Lower leg skin (tissue), 4 donors: ENCODE results near the gene KRT35. TPM values are rescaled to one million over a fixed set of nuclear protein-coding genes. Genes with fewer than 3 reads are reported as not detected.

ENCODE experiments used
- DNase-seq, 2 donors: peaks; one replicate each; pipeline ENCODE4 v3.0.0-alpha.2; 2019; ENCODE audit warnings: low spot score in 2 of 2
- H3K4me3 ChIP-seq: fragments of 200-600 bp; sonication (generic); 2 replicates; pipeline ENCODE4 v1.5.1; 2017; ENCODE audit warnings: mild to moderate bottlenecking, low read depth; ENCODE audit not compliant: poor library complexity, severe bottlenecking
- POLR2A ChIP-seq, 2 donors: fragments of 450-650 bp; IDR thresholded peaks; one replicate each; pipeline ENCODE4 v1.6.1; 2016 to 2017; ENCODE audit warnings: antibody characterized with exemption in 2 of 2, mild to moderate bottlenecking in 1 of 2, moderate library complexity in 1 of 2
- WGBS, 2 donors: methylation state at CpG; one replicate each; pipeline ENCODE4 v1.1.5; 2018; 5-methylcytosine and 5-hydroxymethylcytosine counted together
- intact Hi-C: fragments of 100-400 bp; cut with DNase I; formaldehyde crosslinking; loops from one replicate; pipeline ENCODE4 v1.15.0; 2023; ENCODE audit warnings: low total_unique reads
- total RNA-seq, 4 donors: library from RNA; depleted of rRNA; stranded (reverse); fragments of >200 nt; gene quantifications; one replicate each; pipeline ENCODE4 v1.1.0, GENCODE V29; 2016
- TF ChIP-seq, protein P1 (sequence below), 3 donors: fragments of 450-650 bp; IDR thresholded peaks; one replicate each; pipeline ENCODE4 v1.5.1; 2016; ENCODE audit warnings: antibody characterized with exemption in 3 of 3, mild to moderate bottlenecking in 3 of 3, moderate library complexity in 2 of 3

Gene KRT35
- total RNA-seq, 4 donors from 2014 or later = 0.84 TPM; not detected in 3

DNA sequence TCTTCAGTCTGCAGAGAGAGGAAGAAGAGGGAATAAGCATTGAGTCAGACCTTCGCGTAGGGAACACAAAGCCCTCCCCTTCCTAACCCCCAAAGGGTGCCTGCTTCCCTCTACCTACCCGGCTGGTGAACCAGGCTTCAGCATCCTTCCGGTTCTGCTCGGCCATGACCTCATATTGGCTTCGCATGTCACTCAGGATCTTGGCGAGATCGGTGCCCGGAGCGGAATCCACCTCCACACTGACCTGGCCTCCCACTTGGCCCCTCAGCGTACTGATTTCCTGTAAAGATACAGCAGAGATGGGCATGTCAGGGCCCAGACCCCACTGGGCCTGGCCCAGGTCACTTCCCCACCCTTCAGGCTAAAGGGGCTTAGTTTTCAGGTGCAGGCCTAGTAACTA lies 43.3 kb upstream of the KRT35 start:
- 87 to 90% methylated on average over 11 of the region's 11 CpGs for WGBS, 2 donors
- no peak for TF ChIP-seq POLR2A (IDR thresholded peaks at IDR 0.05)
- TF ChIP-seq, protein P1, sequence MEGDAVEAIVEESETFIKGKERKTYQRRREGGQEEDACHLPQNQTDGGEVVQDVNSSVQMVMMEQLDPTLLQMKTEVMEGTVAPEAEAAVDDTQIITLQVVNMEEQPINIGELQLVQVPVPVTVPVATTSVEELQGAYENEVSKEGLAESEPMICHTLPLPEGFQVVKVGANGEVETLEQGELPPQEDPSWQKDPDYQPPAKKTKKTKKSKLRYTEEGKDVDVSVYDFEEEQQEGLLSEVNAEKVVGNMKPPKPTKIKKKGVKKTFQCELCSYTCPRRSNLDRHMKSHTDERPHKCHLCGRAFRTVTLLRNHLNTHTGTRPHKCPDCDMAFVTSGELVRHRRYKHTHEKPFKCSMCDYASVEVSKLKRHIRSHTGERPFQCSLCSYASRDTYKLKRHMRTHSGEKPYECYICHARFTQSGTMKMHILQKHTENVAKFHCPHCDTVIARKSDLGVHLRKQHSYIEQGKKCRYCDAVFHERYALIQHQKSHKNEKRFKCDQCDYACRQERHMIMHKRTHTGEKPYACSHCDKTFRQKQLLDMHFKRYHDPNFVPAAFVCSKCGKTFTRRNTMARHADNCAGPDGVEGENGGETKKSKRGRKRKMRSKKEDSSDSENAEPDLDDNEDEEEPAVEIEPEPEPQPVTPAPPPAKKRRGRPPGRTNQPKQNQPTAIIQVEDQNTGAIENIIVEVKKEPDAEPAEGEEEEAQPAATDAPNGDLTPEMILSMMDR (IDR thresholded peaks at IDR 0.05) = no peak
- intact Hi-C loops = no loop called here
- H3K4me3 ChIP-seq = no peak overlapping the region
- DNase-seq = no peak

DNA sequence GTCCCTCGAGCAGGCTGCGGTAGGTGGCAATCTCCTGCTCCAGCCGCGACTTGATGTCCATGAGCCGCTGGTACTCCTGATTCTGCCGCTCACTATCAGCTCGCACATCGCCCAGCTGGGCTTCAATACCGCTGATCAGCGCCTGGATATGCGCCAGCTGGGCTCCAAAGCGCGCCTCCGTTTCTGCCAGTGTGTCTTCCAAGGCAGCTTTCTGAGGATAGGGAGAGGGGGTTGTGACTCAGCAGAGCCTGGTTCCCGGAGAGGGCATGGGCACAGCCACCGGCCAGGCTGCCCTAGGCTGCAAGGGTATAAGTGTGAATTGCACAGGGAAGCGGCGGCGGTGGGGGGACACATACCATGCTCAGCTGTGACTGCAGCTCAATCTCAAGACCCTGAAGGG lies 42.8 kb upstream of the KRT35 start:
- WGBS, 2 donors = 58 to 64% methylated on average over 19 of the region's 19 CpGs
- intact Hi-C loops = no loop called here
- no peak for DNase-seq
- H3K4me3 ChIP-seq = no peak overlapping the region
- TF ChIP-seq, protein P1 (IDR thresholded peaks at IDR 0.05) = no peak
- no peak for TF ChIP-seq POLR2A (IDR thresholded peaks at IDR 0.05)

DNA sequence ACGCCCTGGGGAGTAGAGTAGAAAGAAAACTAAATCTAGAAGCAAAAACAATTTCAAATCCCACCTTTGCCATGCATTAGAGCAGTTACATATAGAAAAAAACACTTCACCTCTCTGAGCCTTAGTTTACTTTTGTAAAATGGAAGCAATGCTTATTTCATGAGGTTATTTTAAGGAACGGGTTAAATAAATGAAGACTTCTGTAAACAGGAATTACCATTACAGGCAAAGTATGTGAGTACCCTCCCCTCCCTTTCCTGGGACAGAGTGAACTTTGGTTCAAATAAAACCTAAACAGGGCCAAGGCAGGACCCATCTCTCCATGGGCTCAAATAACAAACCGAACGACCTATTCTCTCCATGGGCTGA lies 42.3 kb upstream of the KRT35 start:
- no peak for DNase-seq
- WGBS, 2 donors = 71 to 81% methylated on average over 4 of the region's 4 CpGs
- TF ChIP-seq, protein P1 (IDR thresholded peaks at IDR 0.05) = no peak
- no peak for TF ChIP-seq POLR2A (IDR thresholded peaks at IDR 0.05)
- H3K4me3 ChIP-seq = no peak overlapping the region
- intact Hi-C loops = no loop called here

DNA sequence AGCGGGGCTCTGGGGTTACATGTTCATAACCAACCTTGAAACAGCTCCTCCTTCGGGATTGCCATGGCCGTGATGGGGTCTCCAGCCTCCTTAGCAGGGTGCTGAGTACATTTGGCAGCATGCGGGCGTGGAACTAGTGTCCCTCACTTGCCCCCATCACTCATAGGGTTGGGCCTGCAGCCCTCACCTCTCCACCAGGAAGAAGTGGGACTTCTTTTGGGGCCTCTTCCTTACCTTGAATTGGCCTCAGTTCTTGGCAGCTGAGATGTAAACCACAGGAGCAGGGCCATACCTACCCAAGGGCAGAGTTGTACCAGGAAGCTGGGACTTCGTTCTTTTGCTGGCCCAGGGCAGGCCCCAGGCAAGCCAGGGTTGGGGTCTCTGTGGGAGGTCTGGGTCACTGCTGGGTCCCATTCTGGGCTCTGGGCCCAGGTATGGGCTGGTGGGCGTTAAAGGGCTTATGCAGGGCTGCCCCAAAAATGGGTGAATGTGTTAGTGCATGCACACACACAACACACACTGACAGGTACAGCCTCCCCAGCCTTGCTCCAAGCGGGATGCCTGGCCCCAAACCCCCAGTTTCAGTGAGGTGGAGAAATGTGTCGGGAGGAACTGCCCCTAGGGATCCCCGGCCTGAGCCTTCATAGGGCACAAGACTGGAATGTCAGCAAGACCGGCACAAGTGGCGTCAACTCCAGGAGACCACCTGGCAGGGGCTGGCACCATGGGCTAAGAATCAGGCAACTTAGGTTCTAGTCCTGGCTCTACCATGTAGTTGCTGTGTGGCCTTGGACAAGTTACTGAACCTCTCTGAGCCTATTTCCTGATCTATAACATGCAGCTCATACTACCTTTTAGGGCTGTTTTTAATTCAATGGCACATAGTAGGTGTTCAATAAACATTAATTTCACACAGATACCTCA lies 41.6 kb upstream of the KRT35 start:
- TF ChIP-seq, protein P1 (IDR thresholded peaks at IDR 0.05) = no peak
- TF ChIP-seq POLR2A (IDR thresholded peaks at IDR 0.05) = no peak
- no peak for DNase-seq

DNA sequence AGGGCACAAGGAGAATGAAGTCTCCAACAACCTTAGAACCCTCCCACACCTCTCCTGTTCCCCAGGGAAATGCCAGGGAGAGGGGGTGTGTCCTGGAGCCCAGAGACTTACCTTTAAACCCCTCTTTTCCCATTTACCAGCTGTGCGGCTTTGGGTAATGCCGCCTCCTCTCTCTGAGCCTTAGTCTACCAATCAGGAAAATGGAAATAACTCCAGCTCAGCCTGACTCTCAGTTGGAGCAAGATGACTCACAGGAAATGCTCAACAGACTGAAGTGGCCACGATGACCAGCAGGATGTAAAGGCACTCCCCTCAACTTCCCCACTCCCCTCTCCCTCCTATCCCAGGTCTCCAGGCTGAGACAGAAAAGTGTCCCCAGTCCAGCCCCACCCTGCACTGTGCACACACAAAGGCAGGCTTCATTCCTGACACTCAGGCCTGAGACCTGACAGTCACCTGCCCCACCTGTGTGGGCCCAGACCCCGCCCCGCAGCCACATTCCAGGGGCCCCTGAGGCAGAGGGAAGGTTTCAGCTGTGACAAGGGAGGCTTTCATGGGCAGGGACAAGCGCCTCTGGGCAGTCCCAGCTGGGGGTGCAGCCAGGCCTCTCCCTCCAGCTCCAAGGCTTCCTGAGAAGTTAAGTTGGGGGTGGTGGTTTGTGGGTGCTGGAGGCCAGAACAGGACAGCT lies 40.8 kb upstream of the KRT35 start:
- WGBS, 2 donors = 55 to 61% methylated on average over 6 of the region's 6 CpGs
- no peak overlapping the region for H3K4me3 ChIP-seq
- no peak for DNase-seq
- intact Hi-C loops = no loop called here
- no peak for TF ChIP-seq POLR2A (IDR thresholded peaks at IDR 0.05)
- TF ChIP-seq, protein P1 (IDR thresholded peaks at IDR 0.05) = no peak

More for the DNA sequence above, 41.6 kb upstream of the KRT35 start:
- 80 to 81% methylated on average over 9 to 12 of the region's 12 CpGs for WGBS, 2 donors
- H3K4me3 ChIP-seq = no peak overlapping the region
- intact Hi-C loops = no loop called here
